GM12878 (cell line): ENCODE results near the gene ASAP3.

Source experiments
- FOXK2 ChIP-seq: fragments of 450-650 bp; IDR thresholded peaks from 2 replicates; pipeline ENCODE4 v1.6.1; 2017; ENCODE audit warnings: mild to moderate bottlenecking, moderate library complexity
- HDAC6 ChIP-seq: fragments of 200-600 bp; sonication (generic); IDR thresholded peaks from one replicate; pipeline ENCODE4 v1.8.0; 2017; ENCODE audit warnings: antibody characterized with exemption; ENCODE audit not compliant: unreplicated experiment
- LARP7 ChIP-seq: fragments of 450-650 bp; IDR thresholded peaks from 2 replicates; pipeline ENCODE4 v1.6.1; 2017; ENCODE audit warnings: mild to moderate bottlenecking
- NFIC ChIP-seq: IDR thresholded peaks from 2 replicates; pipeline ENCODE4 v1.6.1; 2012; ENCODE audit warnings: low read depth, mild to moderate bottlenecking, inconsistent platforms, low read length, moderate library complexity
- PML ChIP-seq: IDR thresholded peaks from 2 replicates; pipeline ENCODE4 v1.6.1; 2012; ENCODE audit warnings: low read length, inconsistent platforms
- POLR2A ChIP-seq: IDR thresholded peaks from 2 replicates; pipeline ENCODE4 v1.6.1; 2011; ENCODE audit warnings: low read depth, mild to moderate bottlenecking, low read length
- RCOR1 ChIP-seq: conservative IDR thresholded peaks from 2 replicates; pipeline ENCODE4 v1.6.1; 2012; ENCODE audit warnings: low read depth, low read length, improper control_type of control experiment
- SMAD1 ChIP-seq: fragments of 450-650 bp; IDR thresholded peaks from 2 replicates; pipeline ENCODE4 v1.6.1; 2018; ENCODE audit warnings: mild to moderate bottlenecking, low read depth; ENCODE audit not compliant: partially characterized antibody
- SMC3 ChIP-seq: IDR thresholded peaks from 2 replicates; pipeline ENCODE4 v1.6.1; 2011; ENCODE audit warnings: low read length, improper control_type of control experiment, borderline replicate concordance
- YY1 ChIP-seq: IDR thresholded peaks from 2 replicates; pipeline ENCODE4 v1.6.1; 2011; ENCODE audit warnings: low read depth, mild to moderate bottlenecking, low read length
- ZNF24 ChIP-seq: fragments of 450-650 bp; IDR thresholded peaks from 2 replicates; pipeline ENCODE4 v1.6.1; 2017; ENCODE audit warnings: antibody characterized with exemption, mild to moderate bottlenecking
- TF ChIP-seq, protein P1 (sequence below): IDR thresholded peaks from 2 replicates; pipeline ENCODE4 v1.6.1; 2012; ENCODE audit warnings: mild to moderate bottlenecking, low read depth, low read length

DNA sequence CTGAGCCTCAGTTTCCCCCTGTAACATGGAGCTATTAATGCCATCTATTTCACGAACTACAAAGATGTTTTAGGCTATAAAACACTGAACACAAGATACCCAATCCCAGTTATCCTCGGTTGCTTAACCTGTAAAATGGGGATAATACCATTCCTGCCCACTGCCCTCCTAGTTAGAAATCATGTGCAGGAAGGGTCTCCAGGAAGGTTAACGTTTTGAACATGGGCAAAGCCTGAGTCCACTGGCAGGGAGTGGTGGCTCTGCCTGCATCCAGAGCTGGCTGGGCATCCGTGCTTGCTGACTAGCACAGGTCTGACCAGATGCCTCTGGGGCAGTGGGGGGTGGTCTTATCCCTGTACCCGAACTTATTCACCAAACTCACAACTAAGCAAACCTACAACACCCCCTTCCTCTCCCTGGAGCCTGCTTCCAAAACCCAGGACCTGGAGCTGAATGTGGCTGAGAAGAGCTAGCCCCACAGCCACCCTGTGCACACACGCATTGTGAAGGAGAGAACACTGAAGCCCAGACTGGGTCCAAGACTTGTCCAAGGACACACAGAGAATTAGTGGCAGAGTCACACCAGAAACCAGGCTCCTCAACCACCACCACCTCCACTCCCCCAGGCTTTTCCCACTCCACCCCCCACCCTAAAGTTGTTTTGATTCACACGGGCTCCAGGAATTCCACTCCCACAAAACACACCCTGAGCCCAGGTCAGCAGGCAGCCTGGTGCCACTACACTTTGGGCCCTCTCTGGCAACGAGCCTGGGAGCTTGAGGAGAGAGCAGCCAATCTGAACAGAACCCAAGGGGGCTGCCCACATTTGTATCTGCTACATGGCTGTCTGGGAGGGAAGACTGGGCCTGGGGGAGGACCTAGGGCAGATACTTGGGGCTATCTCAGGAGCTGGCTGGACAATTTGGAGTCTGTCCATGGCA is 45.4 kb upstream of the ASAP3 start:
- TF ChIP-seq YY1: no peak
- TF ChIP-seq RCOR1: no peak
- TF ChIP-seq ZNF24: no peak
- no peak for TF ChIP-seq NFIC
- TF ChIP-seq PML: no peak
- no peak for TF ChIP-seq HDAC6
- TF ChIP-seq, protein P1, sequence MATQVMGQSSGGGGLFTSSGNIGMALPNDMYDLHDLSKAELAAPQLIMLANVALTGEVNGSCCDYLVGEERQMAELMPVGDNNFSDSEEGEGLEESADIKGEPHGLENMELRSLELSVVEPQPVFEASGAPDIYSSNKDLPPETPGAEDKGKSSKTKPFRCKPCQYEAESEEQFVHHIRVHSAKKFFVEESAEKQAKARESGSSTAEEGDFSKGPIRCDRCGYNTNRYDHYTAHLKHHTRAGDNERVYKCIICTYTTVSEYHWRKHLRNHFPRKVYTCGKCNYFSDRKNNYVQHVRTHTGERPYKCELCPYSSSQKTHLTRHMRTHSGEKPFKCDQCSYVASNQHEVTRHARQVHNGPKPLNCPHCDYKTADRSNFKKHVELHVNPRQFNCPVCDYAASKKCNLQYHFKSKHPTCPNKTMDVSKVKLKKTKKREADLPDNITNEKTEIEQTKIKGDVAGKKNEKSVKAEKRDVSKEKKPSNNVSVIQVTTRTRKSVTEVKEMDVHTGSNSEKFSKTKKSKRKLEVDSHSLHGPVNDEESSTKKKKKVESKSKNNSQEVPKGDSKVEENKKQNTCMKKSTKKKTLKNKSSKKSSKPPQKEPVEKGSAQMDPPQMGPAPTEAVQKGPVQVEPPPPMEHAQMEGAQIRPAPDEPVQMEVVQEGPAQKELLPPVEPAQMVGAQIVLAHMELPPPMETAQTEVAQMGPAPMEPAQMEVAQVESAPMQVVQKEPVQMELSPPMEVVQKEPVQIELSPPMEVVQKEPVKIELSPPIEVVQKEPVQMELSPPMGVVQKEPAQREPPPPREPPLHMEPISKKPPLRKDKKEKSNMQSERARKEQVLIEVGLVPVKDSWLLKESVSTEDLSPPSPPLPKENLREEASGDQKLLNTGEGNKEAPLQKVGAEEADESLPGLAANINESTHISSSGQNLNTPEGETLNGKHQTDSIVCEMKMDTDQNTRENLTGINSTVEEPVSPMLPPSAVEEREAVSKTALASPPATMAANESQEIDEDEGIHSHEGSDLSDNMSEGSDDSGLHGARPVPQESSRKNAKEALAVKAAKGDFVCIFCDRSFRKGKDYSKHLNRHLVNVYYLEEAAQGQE: no peak
- TF ChIP-seq FOXK2: no peak
- TF ChIP-seq POLR2A: no peak
- no peak for TF ChIP-seq LARP7
- TF ChIP-seq SMC3: no peak
- TF ChIP-seq SMAD1: no peak
